ENCODE data around the gene MYH14. TPM values are rescaled to one million over a fixed set of nuclear protein-coding genes. Genes with fewer than 3 reads are reported as not detected.

MYH14 gene
- total and polyA plus RNA-seq, 2 of the 13 experiments (the other 11 are each of a cell fraction or from before 2014, with no cell fraction given), result 5.5 to 5.8 TPM

- 0 out of 2 replicates have a peak, but pooled peaks have one; percentile 19 for TF ChIP-seq HDAC1 (CRISPR knock-in tag; IDR thresholded peaks at IDR 0.05)
- peak; percentile 91 for TF ChIP-seq NFAT5 (CRISPR knock-in tag; IDR thresholded peaks at IDR 0.05)
- TF ChIP-seq TSC22D2 (CRISPR knock-in tag; IDR thresholded peaks at IDR 0.05; ENCODE audit: borderline replicate concordance), result peak; percentile 89; the same call in 1 of the 2 replicates
- TF ChIP-seq BRCA1 (CRISPR knock-in tag; IDR thresholded peaks at IDR 0.05), result peak; percentile 60; the same call in 1 of the 2 replicates
- TF ChIP-seq AKAP8 (CRISPR knock-in tag; IDR thresholded peaks at IDR 0.05), result peak; percentile 83; the same call in 1 of the 2 replicates
- peak; percentile 78 for TF ChIP-seq ZNF263 (CRISPR knock-in tag; IDR thresholded peaks at IDR 0.05)
- TF ChIP-seq CSRNP2 (CRISPR knock-in tag; conservative IDR thresholded peaks at IDR 0.05; ENCODE audit: low read depth), result no peak
- 0 out of 2 replicates have a peak, but pooled peaks have one; percentile 49 for TF ChIP-seq ATF2 (CRISPR knock-in tag; IDR thresholded peaks at IDR 0.05)
- TF ChIP-seq TEAD3 (CRISPR knock-in tag; optimal IDR thresholded peaks at IDR 0.05; ENCODE audit: borderline replicate concordance), result peak; percentile 30
- TF ChIP-seq NR2C2 (CRISPR knock-in tag; IDR thresholded peaks at IDR 0.05; ENCODE audit: borderline replicate concordance), result peak; percentile 51; the same call in 1 of the 2 replicates
- TF ChIP-seq HES4 (CRISPR knock-in tag; IDR thresholded peaks at IDR 0.05; ENCODE audit: borderline replicate concordance), result peak; percentile 99
- peak; percentile 67; the same call in 1 of the 2 replicates for TF ChIP-seq TFE3 (CRISPR knock-in tag; IDR thresholded peaks at IDR 0.05)
- TF ChIP-seq ELF1 (CRISPR knock-in tag; IDR thresholded peaks at IDR 0.05), result no peak
- TF ChIP-seq SNAPC5 (CRISPR knock-in tag; IDR thresholded peaks at IDR 0.05; ENCODE audit: borderline replicate concordance), result peak; percentile 72; the same call in 1 of the 2 replicates
- peak; percentile 74 for TF ChIP-seq ZNF746 (CRISPR knock-in tag; IDR thresholded peaks at IDR 0.05)
- peak; percentile 90 for TF ChIP-seq KLF12 (CRISPR knock-in tag; IDR thresholded peaks at IDR 0.05; ENCODE audit: borderline replicate concordance)
- TF ChIP-seq CENPBD1 (CRISPR knock-in tag; IDR thresholded peaks at IDR 0.05; ENCODE audit: borderline replicate concordance, low read depth), result no peak
- no peak for TF ChIP-seq RCOR2 (CRISPR knock-in tag; IDR thresholded peaks at IDR 0.05)
Observed at GRCh38 chr19:50325310-50326100, 122.1 kb downstream of the MYH14 start (continued).
